ENCODE data around the gene PELO.

- TF ChIP-seq ZC3H10 (CRISPR knock-in tag; IDR thresholded peaks at IDR 0.05), result no peak
- no peak for TF ChIP-seq ZFP30 (CRISPR knock-in tag; IDR thresholded peaks at IDR 0.05)
- TF ChIP-seq ARNTL (CRISPR knock-in tag; IDR thresholded peaks at IDR 0.05; ENCODE audit: borderline replicate concordance, low read depth), result no peak
- TF ChIP-seq BACH2 (CRISPR knock-in tag; IDR thresholded peaks at IDR 0.05; ENCODE audit: borderline replicate concordance), result no peak
- TF ChIP-seq, protein P1, sequence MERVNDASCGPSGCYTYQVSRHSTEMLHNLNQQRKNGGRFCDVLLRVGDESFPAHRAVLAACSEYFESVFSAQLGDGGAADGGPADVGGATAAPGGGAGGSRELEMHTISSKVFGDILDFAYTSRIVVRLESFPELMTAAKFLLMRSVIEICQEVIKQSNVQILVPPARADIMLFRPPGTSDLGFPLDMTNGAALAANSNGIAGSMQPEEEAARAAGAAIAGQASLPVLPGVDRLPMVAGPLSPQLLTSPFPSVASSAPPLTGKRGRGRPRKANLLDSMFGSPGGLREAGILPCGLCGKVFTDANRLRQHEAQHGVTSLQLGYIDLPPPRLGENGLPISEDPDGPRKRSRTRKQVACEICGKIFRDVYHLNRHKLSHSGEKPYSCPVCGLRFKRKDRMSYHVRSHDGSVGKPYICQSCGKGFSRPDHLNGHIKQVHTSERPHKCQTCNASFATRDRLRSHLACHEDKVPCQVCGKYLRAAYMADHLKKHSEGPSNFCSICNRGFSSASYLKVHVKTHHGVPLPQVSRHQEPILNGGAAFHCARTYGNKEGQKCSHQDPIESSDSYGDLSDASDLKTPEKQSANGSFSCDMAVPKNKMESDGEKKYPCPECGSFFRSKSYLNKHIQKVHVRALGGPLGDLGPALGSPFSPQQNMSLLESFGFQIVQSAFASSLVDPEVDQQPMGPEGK (CRISPR knock-in tag; IDR thresholded peaks at IDR 0.05; ENCODE audit: borderline replicate concordance), result no peak
- TF ChIP-seq ZNF8 (CRISPR knock-in tag; IDR thresholded peaks at IDR 0.05), result no peak
- TF ChIP-seq SNAI2 (CRISPR knock-in tag; IDR thresholded peaks at IDR 0.05), result no peak
- TF ChIP-seq CSRNP3 (CRISPR knock-in tag; IDR thresholded peaks at IDR 0.05), result no peak
- TF ChIP-seq ZFP3 (CRISPR knock-in tag; IDR thresholded peaks at IDR 0.05), result no peak
- TF ChIP-seq ZNF70 (CRISPR knock-in tag; IDR thresholded peaks at IDR 0.05), result no peak
Measured at GRCh38 chr5:52805615-52806014, 17.9 kb downstream of the PELO start.
